ENCODE data around the gene FLYWCH2. TPM values are rescaled to one million over a fixed set of nuclear protein-coding genes. Genes with fewer than 3 reads are reported as not detected.

Gene FLYWCH2, protein sequence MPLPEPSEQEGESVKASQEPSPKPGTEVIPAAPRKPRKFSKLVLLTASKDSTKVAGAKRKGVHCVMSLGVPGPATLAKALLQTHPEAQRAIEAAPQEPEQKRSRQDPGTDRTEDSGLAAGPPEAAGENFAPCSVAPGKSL
- polyA plus RNA-seq (ENCODE audit: insufficient read length in 4 of 4): 10 to 100 TPM; 19.8 to 34.6 (median 25.6) TPM

DNA sequence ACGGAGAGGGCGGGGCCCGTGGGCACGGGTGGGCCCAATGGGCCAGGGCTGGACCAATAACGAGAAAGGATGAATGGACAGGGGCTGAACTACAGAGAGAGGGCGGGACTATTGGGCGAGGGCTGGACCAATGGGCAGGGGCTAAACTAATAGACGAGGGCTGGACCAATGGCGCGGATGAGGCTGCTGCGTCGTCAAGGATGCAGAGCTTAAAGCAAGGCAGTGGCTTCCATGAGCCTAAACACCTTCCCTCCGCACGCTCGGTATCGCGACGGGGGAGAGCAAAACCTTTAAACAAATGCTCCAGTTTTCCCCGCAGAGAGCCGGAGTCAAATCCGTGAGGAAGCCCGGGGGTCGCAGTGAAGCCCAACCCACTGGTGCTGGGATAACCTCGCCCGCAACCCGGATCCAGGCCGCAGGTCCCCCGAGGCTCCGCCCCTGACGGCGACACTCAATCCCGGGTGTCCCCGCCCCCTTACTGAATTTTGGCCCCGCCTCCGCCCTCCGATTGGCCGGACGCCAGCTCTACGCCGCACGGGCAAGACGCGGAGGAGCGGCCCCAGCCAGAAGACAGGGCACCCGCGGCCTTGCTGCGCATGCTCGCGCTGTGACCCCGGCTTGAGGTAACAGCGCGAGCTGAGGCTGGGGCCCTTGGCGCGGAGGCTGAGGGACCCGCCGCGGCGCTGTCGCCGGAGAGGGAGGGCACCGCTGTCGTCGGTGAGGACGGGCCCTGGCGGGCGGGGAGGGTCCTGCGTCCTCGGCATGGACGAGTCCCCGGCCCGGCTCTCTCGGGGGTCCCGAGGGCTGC lies at the start of gene FLYWCH2:
FLYWCH2 (plus strand) TSS at position 566 of the 808 bp plus-strand sequence. CDS start 13,235 bp downstream, outside the sequence.
- DNase-seq (ENCODE audit: low read depth in 4 of 4, low spot score in 3 of 4): peak; percentile 95 to 99 (median 96)

DNA sequence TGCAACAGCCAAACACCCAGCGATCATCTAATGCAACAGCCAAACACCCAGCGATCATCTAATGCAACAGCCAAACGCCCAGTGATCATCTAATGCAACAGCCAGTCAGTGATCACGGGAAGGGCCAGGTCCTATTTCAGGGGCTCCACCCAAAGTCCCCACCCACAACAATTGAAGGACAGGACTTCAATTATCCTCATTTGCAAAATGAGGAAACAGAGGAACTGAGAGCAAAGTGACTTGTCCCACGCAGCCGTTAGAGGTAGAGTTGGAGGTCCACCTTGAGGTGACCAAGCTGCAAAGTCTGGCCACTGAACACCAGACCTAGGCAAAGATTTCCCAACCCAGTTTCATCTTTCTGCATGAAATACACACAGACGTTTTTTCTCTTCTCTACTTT lies 49.2 kb upstream of the FLYWCH2 start:
- DNase-seq (ENCODE audit: low read depth in 4 of 4, low spot score in 3 of 4): no peak

DNA sequence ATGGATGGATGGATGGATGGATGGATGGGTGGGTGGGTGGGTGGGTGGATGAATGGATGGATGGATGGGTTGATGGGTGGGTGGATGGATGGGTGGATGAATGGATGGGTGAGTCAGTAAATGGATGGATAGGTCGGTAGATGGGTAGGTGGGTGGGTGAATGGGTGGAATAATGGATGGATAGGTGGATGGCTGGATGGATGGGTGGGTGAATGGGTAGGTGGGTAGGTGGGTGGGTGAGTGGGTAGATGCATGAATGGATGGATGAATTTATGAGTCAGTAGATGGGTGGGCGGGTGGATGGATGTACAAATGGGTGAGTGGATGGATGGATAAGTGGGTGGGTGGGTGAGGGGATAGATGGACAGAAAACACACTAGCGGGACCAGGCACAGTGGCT lies 48.0 kb upstream of the FLYWCH2 start:
- no peak for DNase-seq (ENCODE audit: low read depth in 4 of 4, low spot score in 3 of 4)

DNA sequence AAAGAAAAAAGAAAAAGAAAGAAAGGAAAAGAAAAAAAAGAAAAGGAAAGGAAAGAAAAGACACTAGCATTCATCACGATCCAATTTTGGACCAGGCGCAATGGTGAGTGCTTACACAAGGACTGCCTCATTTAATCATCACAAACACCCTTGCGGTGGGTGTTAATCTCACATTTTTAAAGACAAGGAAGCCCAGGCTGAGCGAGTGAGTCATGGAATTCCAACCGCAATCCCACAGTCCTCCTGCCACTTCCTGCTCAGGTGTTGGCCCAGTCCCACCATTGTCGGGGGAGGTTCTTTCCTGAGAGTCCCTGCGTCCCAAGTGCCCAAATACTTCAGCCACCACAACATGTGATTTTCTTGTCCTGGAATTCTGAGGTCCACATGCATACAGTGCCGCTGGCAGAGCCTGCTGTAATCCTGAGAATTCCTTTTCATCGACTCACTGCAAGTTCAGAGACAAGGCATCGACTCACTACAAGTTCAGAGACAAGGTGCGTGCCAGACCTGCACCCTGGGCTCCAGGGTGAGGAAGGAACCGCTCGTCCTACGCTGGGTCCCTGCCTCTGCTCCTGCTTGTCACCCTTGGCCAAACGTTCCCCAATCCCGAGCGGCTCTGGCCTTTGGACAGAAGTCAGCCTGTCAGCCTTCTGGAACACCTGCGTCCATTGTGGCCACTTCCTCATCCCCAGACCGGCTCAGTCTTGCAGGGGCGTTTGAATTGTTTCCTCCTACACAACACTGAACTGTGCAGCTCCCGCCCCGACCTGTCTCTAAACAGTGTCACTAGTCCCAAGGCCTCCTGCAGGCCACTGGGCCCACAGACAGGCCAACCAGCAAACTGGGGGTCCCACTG lies 47.1 kb upstream of the FLYWCH2 start:
- DNase-seq (ENCODE audit: low read depth in 4 of 4, low spot score in 3 of 4): no peak

DNA sequence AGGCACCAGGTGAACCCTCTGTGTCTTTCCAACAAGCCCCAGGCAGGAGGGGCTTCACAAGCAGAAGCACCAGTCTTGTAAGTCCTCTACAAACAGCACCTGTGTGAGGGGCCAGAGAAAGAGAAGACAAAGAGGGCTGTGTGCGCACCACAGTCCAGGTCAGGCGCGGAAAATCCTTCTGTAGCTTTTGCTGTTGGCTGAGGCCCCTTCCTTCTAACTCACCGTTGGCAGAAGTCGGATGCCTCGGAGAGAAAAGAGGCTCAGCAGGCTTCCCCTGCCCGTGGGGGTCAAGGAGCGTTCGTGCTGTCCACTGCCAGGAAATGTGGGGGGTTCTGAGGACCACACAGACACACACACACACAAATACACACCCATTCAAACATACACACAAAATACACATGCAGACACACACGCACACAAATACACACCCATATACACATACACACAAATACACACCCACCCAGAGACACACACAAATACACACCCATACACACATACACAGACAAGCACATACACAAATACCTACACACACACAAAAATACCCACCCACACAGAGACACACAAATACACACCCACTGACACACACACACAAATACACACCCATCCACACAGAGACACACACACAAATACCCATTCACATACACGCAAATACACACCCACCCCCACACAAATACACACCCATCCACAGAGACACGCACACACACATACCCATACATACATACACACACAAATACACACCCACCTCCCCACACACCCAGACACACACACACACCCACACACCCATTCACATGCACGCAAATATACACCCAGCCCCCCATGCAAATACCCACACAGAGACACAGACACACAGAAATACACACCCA lies 46.1 kb upstream of the FLYWCH2 start:
- no peak for DNase-seq (ENCODE audit: low read depth in 4 of 4, low spot score in 3 of 4)

DNA sequence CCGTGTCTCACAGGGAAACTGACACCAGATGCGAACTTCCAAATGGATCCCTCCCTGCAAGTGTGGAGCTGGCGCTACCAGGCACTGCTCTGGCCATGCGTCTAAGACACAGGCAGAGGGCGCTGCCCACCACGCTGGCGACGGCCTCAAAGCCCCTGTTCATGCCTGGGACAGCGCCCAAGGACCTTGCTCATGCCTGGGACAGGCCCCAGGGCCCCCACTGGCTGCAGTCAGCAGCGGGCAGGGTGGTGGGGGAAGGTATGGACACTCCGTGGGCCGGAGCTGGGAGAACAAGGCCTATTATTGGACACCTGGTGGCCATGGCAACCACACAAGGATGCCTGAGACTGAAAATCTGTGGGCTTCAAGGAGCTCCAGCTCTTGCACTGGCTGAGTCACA lies 44.1 kb upstream of the FLYWCH2 start:
- DNase-seq (ENCODE audit: low read depth in 4 of 4, low spot score in 3 of 4): peak in 2 of 4 donors; percentile 33 to 47

DNA sequence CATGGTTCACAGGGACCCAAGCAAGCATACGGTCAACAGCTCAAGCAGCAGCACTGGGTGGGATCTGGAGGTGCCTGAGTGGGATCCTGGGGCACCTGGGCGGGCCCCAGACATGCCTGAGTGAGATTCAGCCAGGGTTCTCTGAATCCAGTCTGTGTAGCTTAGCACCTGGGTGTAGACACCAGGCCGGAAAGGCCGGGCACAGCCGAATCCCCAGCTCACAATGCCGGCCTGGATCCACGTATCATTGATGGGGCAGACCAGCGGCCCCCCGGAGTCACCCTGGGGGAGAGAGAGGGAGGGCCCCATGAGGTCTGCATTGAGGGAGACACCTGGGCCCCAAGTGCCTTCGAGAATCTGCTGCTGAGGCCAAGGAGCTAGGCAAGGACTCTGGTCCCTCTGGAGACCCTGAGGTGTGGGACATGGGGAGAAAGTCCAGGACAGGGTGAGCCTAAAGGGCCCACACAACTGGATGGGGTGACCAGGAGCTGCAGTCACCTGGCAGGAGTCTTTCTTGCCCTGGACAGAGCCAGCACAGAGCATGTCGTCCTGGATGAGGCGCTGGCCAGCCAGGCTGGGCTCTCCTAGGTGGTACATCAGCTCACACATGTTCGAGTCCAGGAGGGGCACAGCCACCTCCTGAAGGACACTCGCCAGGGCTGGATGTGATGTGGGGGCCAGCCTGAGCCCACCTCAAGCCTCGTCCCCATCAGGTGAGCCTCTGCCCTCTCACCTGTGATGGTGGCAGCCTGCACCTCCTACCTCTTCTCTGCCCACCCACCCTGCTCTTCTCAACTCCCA lies 43.2 kb upstream of the FLYWCH2 start:
- no peak for DNase-seq (ENCODE audit: low read depth in 4 of 4, low spot score in 3 of 4)

DNA sequence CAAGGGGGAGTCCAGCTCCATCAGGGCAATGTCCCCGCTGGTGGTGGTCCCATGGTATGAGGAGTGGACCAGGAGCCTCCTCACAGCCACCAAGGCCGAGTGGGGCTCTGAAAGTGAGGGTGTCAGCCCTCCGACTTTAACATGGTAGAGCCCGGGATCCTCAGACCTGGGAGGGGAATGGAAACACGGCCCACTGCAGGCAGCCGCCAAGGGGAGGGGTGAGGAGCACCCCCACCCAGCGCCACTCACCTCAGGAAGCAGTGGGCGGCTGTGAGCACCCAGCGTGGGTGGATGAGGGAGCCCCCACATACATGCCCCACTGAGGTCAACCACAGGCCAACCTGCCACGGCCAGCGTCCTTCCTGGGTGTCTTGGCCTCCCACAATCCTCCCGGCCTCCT lies 42.1 kb upstream of the FLYWCH2 start:
- no peak for DNase-seq (ENCODE audit: low read depth in 4 of 4, low spot score in 3 of 4)

DNA sequence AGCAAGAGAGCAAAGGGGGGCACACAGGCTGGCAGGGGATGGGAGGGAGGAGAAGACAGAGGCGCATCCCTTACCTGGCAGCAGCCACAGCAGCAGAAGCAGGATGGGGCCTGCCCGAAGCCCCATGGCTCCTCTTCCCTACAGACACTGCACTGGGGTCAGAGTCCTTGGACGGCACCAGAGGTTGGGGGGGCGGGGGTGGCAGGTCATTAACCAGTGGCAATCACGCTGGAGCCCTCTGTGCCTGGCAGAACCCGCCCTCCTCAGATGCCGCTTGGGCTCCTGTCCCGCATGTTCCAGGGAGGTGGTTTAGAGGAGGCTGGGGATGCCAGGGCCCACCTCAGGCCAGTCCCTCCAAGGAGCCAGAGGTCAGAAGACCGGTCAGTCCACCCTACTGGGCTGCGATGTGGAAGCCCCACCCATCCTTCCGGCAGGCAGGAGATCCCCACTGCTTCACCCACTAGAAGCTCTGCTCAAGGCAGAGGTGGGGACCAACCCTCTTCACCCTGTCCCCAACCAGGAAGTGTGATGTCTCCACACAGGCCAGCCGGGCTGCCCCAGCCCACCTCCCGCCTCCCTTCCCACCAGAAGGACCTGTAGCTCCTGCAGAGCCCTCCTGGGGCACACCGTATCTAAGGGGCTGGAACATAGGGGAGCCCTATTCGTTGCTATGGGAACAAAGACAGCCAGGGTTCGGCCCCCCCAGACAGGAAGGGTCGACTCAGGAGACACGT lies 41.2 kb upstream of the FLYWCH2 start:
- DNase-seq (ENCODE audit: low read depth in 4 of 4, low spot score in 3 of 4): no peak

DNA sequence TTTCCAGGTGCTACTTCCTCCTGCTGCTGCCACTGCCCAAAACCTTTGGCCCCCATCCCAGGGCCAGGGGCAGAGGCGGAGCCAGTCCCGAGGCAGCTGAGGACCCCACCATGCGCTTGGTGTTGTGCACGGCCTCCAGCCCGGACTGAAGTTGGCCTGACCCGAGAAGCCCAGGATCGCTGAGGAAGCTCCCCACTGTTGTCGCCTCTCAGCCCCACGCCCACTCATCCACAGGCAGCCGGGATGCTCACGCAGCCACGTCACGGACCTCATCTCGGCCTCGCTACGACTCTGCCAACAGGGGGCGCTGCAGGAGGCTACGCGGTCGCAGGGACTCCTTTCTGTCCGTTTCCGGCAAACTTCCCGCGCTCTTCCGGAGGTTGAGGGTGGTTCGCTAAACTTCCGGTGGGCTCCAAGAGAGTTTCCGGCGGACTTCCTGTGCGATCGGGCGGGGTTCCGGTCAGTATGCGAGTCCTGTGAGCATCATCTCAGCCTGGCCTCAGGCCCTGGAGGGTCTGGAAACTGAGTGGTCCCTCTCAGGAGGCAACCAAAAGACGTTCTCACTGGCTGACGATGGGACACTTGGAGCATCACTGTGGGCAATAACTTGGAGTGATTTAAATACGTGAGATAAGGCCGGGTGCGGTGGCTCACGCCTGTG lies 40.5 kb upstream of the FLYWCH2 start:
- no peak for DNase-seq (ENCODE audit: low read depth in 4 of 4, low spot score in 3 of 4)

DNA sequence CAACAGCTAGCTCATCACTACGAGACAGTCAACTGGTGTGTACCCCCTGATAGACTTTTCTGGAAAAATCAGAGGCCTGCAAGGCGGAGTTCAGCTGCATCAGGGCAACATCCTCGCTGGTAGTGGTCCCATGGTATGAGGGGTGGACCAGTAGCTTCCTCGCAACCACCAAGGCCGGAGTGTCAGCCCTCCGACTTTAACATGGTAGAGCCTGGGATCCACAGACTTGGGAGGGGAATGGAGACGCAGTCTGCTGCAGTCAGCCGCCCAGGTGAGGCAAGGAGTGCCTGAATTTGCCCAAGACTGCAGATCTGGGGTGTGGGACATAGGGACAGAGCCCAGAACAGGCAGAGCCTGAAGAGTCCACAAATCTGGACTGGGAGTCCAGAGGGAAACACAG lies 39.5 kb upstream of the FLYWCH2 start:
- DNase-seq (ENCODE audit: low read depth in 4 of 4, low spot score in 3 of 4): no peak

DNA sequence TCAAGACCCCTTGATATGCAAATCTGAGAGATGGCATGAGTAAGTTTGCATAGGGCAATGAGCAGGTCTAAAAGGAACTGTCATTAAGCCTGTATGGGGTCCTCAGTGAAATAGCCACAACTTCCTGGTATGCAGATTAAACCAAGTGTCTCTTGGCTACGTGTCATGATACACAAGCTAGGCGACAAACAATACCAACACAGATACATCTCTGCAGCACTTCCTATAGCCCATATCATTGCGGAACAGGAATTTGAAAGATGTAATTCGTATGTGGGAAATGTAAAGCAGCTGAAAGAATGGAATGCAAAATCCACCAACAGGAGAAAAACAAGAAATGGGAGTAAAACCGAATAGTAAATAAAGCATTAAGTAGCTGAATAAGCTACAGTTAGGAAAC lies 37.9 kb upstream of the FLYWCH2 start:
- no peak for DNase-seq (ENCODE audit: low read depth in 4 of 4, low spot score in 3 of 4)

DNA sequence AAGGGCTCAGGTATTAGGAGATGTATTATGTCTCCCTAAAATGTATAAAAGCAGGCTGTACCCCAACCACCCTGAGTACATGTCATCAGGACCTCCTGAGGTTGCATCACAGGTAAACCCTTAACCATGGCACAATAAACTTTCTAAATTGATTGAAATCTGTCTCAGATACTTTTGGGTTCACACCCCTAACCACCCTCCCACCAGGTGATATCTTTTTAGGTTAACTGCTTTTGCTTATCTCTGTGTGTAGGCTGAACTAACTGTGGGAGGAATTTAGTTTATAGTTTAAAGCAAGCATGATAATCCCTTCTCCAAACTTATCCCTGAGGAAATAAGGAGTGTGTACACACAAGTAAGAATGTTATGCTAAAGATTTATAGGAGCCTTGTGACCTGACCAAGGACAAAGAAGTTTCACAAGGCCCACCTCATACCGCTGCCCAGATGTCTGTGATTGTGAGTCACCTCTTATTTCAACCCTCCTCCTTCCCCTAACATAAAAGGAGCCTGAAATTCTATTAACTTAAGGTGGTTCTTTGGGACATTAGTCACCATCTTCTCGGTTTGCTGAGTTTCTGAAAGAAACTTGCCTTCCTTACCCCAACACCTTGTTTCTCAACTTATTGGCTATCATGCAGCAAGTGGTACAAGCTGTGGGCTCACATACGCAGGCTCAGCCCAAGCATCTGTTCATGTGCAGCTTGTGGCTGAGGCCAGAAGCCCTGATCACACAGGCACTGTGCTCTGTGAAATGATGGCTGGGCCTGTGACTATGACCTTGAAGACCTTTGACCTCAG lies 36.3 kb upstream of the FLYWCH2 start:
- no peak for DNase-seq (ENCODE audit: low read depth in 4 of 4, low spot score in 3 of 4)

DNA sequence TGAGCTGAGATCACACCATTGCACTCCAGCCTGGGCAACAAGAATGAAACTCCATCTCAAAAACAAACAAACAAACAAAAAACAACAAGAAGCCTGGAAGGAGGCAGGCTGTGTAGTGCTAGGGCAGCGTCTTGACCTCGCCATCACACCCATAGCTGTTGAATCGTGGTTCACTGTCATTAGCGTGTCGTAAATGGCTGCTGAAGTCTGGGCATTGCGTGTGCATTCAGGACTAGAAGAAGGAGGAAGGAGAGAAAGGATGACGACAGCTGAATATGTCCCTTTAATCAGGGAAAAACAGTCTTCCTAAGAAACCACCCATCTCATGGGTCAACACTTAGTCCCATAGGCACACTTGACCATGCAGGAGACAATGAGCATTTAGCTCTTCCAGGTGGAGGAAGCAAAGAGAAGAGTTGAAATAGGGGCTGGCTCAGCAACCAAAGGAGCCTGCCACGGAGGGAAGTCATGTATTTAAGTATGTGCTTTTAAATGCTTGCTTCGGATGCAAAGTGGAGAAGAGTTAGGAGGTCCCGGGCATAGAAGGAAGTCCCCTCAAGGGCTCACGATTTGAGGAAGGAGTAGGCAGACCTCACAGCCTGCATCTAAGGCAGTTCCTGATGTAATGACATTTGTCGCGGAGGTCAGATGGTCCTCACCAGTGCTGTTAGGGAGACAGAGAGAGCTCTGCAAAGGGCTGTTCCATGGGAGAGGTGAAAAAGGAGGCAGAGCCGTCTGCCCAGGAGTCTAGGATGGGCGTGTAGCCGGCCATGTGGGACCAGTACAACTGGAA lies 33.9 kb upstream of the FLYWCH2 start:
- DNase-seq (ENCODE audit: low read depth in 4 of 4, low spot score in 3 of 4): no peak

DNA sequence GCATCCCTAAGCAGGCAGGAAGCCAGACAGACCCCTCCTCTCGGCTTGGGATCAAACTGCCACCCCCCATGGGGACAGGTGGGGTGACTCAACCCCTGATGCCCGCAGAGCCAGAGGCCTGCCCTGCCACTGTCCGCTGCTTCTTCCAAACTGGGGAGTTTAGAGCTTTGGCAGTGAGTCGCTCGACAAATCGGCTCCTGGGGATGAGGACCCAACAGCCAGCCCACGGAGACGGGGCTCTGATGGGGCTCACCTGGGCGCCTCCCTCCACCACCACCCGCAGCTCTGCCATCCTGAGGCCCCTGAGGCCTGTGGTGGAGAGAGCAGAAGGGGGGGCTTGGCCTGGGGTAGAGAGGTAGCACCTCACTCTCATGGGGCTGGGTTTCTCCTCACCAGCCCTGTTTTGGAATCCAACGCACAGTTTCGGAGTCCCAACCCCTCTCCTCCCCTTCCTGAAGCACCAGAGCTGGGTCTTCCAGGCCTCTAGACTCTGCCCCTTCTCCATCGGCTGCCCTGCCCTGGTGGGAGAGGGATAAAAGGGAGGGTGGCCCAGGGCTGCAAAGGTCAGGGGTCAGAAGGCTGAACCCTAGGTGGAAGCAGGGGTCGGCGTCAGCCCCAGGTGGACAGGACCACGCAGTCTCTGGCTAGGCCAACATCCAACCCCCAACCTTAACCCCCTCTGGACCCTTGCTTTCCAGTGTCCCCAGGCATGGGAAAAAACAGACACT lies 30.8 kb upstream of the FLYWCH2 start:
- DNase-seq (ENCODE audit: low read depth in 4 of 4, low spot score in 3 of 4): no peak
